Breast epithelium (tissue), 4 donors: ENCODE measurements around the gene SHTN1. TPM values are rescaled to one million over a fixed set of nuclear protein-coding genes. Genes with fewer than 3 reads are reported as not detected.

Experiments used
- DNase-seq, 2 donors: peaks; one replicate each; pipeline ENCODE4 v3.0.0-alpha.2; 2019; ENCODE audit warnings: low spot score in 2 of 2
- H3K27ac ChIP-seq, 2 donors: fragments of 200-600 bp; sonication (generic) in 1 of 2; one replicate each; pipeline ENCODE4 v1.5.1; 2016 to 2019; ENCODE audit warnings: mild to moderate bottlenecking in 1 of 2
- H3K27me3 ChIP-seq, 2 donors: fragments of 200-600 bp; sonication (generic) in 1 of 2; one replicate each; pipeline versions ENCODE4 v1.5.1 to v1.6.0; 2017 to 2019; ENCODE audit warnings: control low read depth in 1 of 2, mild to moderate bottlenecking in 1 of 2
- H3K36me3 ChIP-seq: fragments of 200-600 bp; one replicate; pipeline ENCODE4 v1.5.1; 2019
- H3K4me1 ChIP-seq, 2 donors: fragments of 200-600 bp; sonication (generic); one replicate each; pipeline ENCODE4 v1.5.1; 2016 to 2019; ENCODE audit warnings: control low read depth in 1 of 2
- H3K4me3 ChIP-seq, 3 donors: fragments of 200-600 bp; sonication (generic); 1 replicate in 2 of 3; 2 replicates in 1 of 3; pipeline ENCODE4 v1.5.1; 2016 to 2019; ENCODE audit warnings: mild to moderate bottlenecking in 3 of 3, moderate library complexity in 2 of 3
- H3K9me3 ChIP-seq, 2 donors: fragments of 200-600 bp; sonication (generic) in 1 of 2; one replicate each; pipeline ENCODE4 v1.5.1; 2016 to 2019; ENCODE audit warnings: control low read depth in 1 of 2
- CTCF ChIP-seq, 3 donors: fragments of 450-650 bp; IDR thresholded peaks; one replicate each; pipeline ENCODE4 v1.5.1; 2016 to 2017; ENCODE audit warnings: antibody characterized with exemption in 3 of 3, mild to moderate bottlenecking in 3 of 3, moderate library complexity in 3 of 3
- POLR2A ChIP-seq: fragments of 450-650 bp; IDR thresholded peaks from one replicate; pipeline ENCODE4 v1.6.1; 2016; ENCODE audit warnings: antibody characterized with exemption, mild to moderate bottlenecking, moderate library complexity
- POLR2AphosphoS5 ChIP-seq, 3 donors: sonication (generic); formaldehyde crosslinking; IDR thresholded peaks; one replicate each; pipeline ENCODE4 v1.6.1; 2017; ENCODE audit warnings: antibody characterized with exemption in 3 of 3
- intact Hi-C: fragments of 100-400 bp; cut with DNase I; formaldehyde crosslinking; loops from one replicate; pipeline ENCODE4 v1.15.1; 2023; ENCODE audit warnings: low total_unique reads
- total RNA-seq, 3 donors: library from RNA; depleted of rRNA; stranded (reverse); fragments of >200 nt; gene quantifications; one replicate each; pipeline ENCODE4 v1.1.0, GENCODE V29; 2016

The SHTN1 gene
- total RNA-seq, 3 donors from 2014 or later: 14.4 to 36.0 (median 17.8) TPM

GRCh38 chr10:116833986-116834985, 170.7 kb downstream of the SHTN1 start:
- no peaks in the 10 kb centered on the region for H3K27me3 ChIP-seq

GRCh38 chr10:116831790-116832189, 173.2 kb downstream of the SHTN1 start:
- intact Hi-C loops: no loop called here
- Histone ChIP-seq H3K27me3 (no peaks in the 10 kb centered on the region), H3K36me3 (no peaks in the 10 kb centered on the region), H3K27ac (no peak overlapping the region), H3K4me3 (no peak overlapping the region), H3K4me1 (no peaks in the 10 kb centered on the region), H3K9me3 (no peaks in the 10 kb centered on the region)
- DNase-seq: no peak
- TF ChIP-seq POLR2A (no peak), CTCF (IDR thresholded peaks at IDR 0.05) (no peak), POLR2AphosphoS5 (IDR thresholded peaks at IDR 0.05) (no peak)

More at GRCh38 chr10:116833986-116834985, 170.7 kb downstream of the SHTN1 start:
- Histone ChIP-seq H3K9me3 (no peaks in the 10 kb centered on the region), H3K4me1 (no peaks in the 10 kb centered on the region), H3K4me3 (no peak overlapping the region), H3K36me3 (no peaks in the 10 kb centered on the region), H3K27ac (no peak overlapping the region)
- intact Hi-C loops: no loop called here
- TF ChIP-seq CTCF (IDR thresholded peaks at IDR 0.05) (no peak), POLR2AphosphoS5 (IDR thresholded peaks at IDR 0.05) (no peak), POLR2A (no peak)
- no peak for DNase-seq

Other genes with a start within 250 kb of the SHTN1 start
- gene ENO4, start 155.7 kb downstream of the SHTN1 start, total RNA-seq: 1 to 10 TPM in 1 of 3 donors, under 1 TPM in 2; 0.16 to 1.9 (median 0.66) TPM
- not detected for gene VAX1, start 133.1 kb upstream of the SHTN1 start, total RNA-seq
- gene KCNK18, start 192.3 kb upstream of the SHTN1 start, total RNA-seq: not detected
- gene SLC18A2, start 235.9 kb upstream of the SHTN1 start, total RNA-seq: 1 to 10 TPM in 1 of 3 donors, under 1 TPM in 1, not detected in 1; 0.73 to 2.1 TPM